GM18868 (cell line): ENCODE results near the gene LBH.
"Not testable (repeated sequence)": the region's sequence is repeated elsewhere in the genome, so short reads cannot be mapped to it uniquely, and the experiment has no call there.

Experiments
- ATAC-seq: cut with Tn5 transposase; IDR thresholded peaks from one replicate; pipeline ENCODE4 v1.9.1; 2021; ENCODE audit warnings: mild to moderate bottlenecking, moderate library complexity; ENCODE audit not compliant: unreplicated experiment

Gene LBH

GRCh38 chr2:30255466-30256408, 24.4 kb downstream of the LBH start:
- ATAC-seq = no peak

GRCh38 chr2:30257266-30258214, 26.2 kb downstream of the LBH start:
- no peak for ATAC-seq

- no peak for ATAC-seq
These were observed 27.7 kb downstream of the LBH start for GRCh38 chr2:30259071-30259470.

GRCh38 chr2:30259827-30260679, 28.7 kb downstream of the LBH start:
- ATAC-seq = no peak

GRCh38 chr2:30260941-30261340, 29.6 kb downstream of the LBH start:
- no peak for ATAC-seq

- no peak for ATAC-seq
These were observed 30.4 kb downstream of the LBH start for GRCh38 chr2:30261695-30262211.

GRCh38 chr2:30262716-30263309, 31.5 kb downstream of the LBH start:
- no peak for ATAC-seq

GRCh38 chr2:30264274-30264673, 32.9 kb downstream of the LBH start:
- no peak for ATAC-seq

GRCh38 chr2:30265052-30266015, 34.0 kb downstream of the LBH start:
- no peak for ATAC-seq

GRCh38 chr2:30266051-30266621, 34.8 kb downstream of the LBH start:
- peak; percentile 68 for ATAC-seq

GRCh38 chr2:30266705-30267104, 35.4 kb downstream of the LBH start:
- no peak for ATAC-seq

- ATAC-seq = no peak
These were observed 36.0 kb downstream of the LBH start for GRCh38 chr2:30267161-30267975.

- no peak for ATAC-seq
These were observed 37.0 kb downstream of the LBH start for GRCh38 chr2:30268296-30268871.

GRCh38 chr2:30269114-30269770, 37.9 kb downstream of the LBH start:
- not testable (repeated sequence) for ATAC-seq

- no peak for ATAC-seq
These were observed 38.4 kb downstream of the LBH start for GRCh38 chr2:30269771-30270145.

- no peak for ATAC-seq
These were observed 38.8 kb downstream of the LBH start for GRCh38 chr2:30270166-30270565.

GRCh38 chr2:30271301-30271700, 40.0 kb downstream of the LBH start:
- no peak for ATAC-seq
